ENCODE data around the gene U2SURP. TPM values are rescaled to one million over a fixed set of nuclear protein-coding genes. Genes with fewer than 3 reads are reported as not detected.
A peak's percentile ranks its signal among the peaks of the same experiment; 100 is the strongest.

U2SURP gene
- total RNA-seq (2014; rRNA removed; shearing (Covaris generic)) (40.2 and 48.1 TPM in 2 replicates), polyA plus RNA-seq (2016; fragmentation: Nextera tagmentation; extraction: Ambion mirVana) (66.1 and 67.2 TPM in 2 replicates)

DNA sequence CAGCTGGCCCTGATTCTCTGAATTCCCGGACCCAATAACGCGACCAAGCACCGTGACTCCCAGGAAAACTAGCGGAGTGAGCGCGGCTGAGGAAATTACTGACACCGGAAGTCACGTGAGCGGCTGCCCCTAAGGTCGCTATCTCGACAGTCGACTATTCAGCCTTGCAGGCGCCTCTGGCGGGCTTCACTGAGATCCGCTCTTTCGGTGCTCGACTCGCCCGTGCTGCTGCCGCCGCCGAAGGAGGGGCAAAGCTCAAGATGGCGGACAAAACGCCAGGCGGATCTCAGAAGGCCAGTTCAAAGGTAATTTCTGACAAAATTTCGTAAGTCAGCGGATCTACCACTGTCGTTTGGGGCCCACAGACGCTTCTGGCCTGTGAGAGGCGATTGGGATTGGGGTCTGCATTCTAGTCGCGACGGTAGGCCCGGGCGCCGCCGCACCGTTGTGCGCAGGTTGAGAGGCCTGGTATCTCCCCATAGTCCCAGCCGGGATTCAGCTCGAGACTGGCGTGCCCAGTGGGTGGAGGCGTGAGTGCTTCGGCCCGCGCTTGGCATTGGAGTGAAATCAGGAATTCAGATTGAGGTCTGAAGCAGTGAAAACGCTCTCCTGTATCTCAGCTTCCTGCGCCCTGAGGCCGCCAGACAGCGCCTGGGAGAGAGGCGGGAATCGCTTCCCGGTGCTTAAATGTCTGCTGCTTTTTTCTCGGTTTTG is at the start of gene U2SURP:
Gene U2SURP (plus strand): TSS at position 202 of the 714 bp plus-strand sequence. CDS start 59 bp downstream, at position 261.
- TF ChIP-seq EZH2phosphoT487 (IDR thresholded peaks at IDR 0.05; ENCODE audit: insufficient read depth, low read depth): no peak
- no peak for TF ChIP-seq EZH2 (IDR thresholded peaks at IDR 0.05; ENCODE audit: insufficient read depth, poor library complexity, severe bottlenecking)
- H3K27ac ChIP-seq: peak within 1 kb of the TSS; percentile 90
- H4K20me1 ChIP-seq (ENCODE audit: insufficient read depth): 0 out of 2 replicates have a peak, but pooled peaks cover 7% of the 10 kb centered on the region
- H3K4me1 ChIP-seq (ENCODE audit: insufficient read depth): peaks cover 26% of the 10 kb centered on the region
- in situ Hi-C loops (cut with MboI): no loop called here
- peak within 1 kb of the TSS; percentile 90 for H3K9ac ChIP-seq
- peak; percentile 100 for DNase-seq
- peaks cover 22% of the 10 kb centered on the region for H3F3A ChIP-seq (ENCODE audit: insufficient read depth)
- peak within 1 kb of the TSS; percentile 82 for H3K4me3 ChIP-seq
- 0 to 1% methylated on average over 55 of the region's 55 CpGs for WGBS, 2 experiments (ENCODE audit: low coverage in 1 of 2, low lambda C conversion rate in 2 of 2, missing lambda C conversion rate in 2 of 2)
- H2AFZ ChIP-seq: peak within 1 kb of the TSS; percentile 83
- H3K9me3 ChIP-seq (ENCODE audit: low read depth): no peaks in the 10 kb centered on the region
- H3K4me2 ChIP-seq (ENCODE audit: unreplicated experiment): peak within 1 kb of the TSS; percentile 96
- H3K27me3 ChIP-seq (replicated peaks; ENCODE audit: insufficient read depth): no peaks in the 10 kb centered on the region
- H3K9me2 ChIP-seq (ENCODE audit: insufficient read depth): no peaks in the 10 kb centered on the region
- H3K36me3 ChIP-seq (ENCODE audit: low read depth): no peaks in the 10 kb centered on the region
- peaks cover 62% of the 10 kb centered on the region for H3K79me2 ChIP-seq (ENCODE audit: insufficient read depth)

DNA sequence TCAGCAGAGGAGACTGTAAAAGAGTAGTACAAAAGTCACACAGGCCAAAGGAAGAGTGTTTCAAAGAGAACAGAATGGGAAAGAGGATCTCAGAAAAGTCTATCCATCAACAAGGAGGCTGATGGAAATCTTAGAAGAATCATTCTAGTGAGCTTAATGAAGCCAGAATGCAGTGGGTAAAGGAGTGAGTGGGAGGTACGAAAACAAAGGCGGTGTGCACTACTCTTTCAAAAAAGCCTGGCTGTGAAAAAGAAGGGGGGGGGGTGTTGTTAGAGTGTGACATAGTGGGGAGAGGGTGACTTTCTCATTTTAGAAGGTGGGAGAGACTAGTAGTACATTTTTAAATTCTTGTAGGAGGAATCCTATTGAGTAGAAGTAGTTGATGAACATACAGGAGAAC is 49.6 kb upstream of the U2SURP start:
- Histone ChIP-seq H3K4me2 (ENCODE audit: unreplicated experiment) (no peak overlapping the region), H4K20me1 (ENCODE audit: insufficient read depth) (no peaks in the 10 kb centered on the region), H3F3A (ENCODE audit: insufficient read depth) (no peaks in the 10 kb centered on the region), H3K79me2 (ENCODE audit: insufficient read depth) (no peaks in the 10 kb centered on the region), H3K27me3 (replicated peaks; ENCODE audit: insufficient read depth) (no peaks in the 10 kb centered on the region; the same call in 1 of the 2 replicates), H3K4me1 (ENCODE audit: insufficient read depth) (no peaks in the 10 kb centered on the region), H3K9me3 (ENCODE audit: low read depth) (no peaks in the 10 kb centered on the region), H2AFZ (no peak overlapping the region), H3K27ac (no peak overlapping the region), H3K9me2 (ENCODE audit: insufficient read depth) (no peaks in the 10 kb centered on the region), H3K9ac (no peak overlapping the region), H3K4me3 (no peak overlapping the region), H3K36me3 (ENCODE audit: low read depth) (no peaks in the 10 kb centered on the region)
- in situ Hi-C loops (cut with MboI): no loop called here
- 98 to 100% methylated on average over 2 of the region's 2 CpGs for WGBS, 2 experiments (ENCODE audit: low coverage in 1 of 2, low lambda C conversion rate in 2 of 2, missing lambda C conversion rate in 2 of 2)
- DNase-seq: no peak
- TF ChIP-seq EZH2 (IDR thresholded peaks at IDR 0.05; ENCODE audit: insufficient read depth, poor library complexity, severe bottlenecking) (no peak), EZH2phosphoT487 (IDR thresholded peaks at IDR 0.05; ENCODE audit: insufficient read depth, low read depth) (no peak)

DNA sequence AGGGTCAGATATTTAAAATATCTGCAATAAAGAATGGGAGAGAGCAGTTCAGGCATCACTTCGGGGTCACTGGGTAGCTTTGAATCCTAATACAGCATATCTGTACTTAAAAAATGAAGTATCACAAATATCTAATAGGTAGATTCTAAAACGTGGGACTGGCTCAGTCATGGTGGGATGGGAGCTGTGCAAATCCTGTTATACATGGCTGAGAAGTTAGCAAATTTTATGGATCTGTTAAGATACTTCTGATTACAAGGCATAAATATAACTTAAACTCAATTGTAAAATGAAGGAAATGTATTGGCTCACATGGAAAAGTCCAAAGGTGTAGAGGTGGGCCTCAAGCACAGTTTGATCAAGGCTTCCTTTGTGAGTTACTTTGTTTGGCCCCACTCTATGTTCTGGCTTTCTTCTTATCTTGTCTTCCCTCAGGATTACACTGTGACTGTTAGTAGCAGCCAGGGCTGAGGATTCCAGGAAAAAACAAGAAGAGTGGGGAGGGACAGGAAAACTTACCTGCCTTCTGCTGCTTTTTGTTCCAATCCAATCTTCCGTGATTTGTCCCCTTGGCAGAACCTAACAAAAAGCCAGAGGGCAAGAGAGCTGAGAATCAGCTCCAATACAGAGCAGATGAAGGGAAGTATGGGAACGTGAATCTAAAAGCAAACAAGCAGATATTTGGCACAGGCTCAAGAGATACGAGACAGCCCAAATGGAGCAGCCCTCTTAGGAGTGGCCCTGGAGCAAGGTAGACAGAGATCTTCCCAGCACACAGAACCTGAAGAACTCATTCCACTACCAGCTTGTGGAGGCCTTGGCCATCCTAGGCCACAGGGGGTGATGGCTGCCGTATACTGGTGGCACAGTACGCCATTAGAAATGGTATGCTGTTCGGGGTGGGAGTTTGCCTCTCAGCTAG is 48.8 kb upstream of the U2SURP start:
- Histone ChIP-seq H3K27me3 (replicated peaks; ENCODE audit: insufficient read depth) (no peaks in the 10 kb centered on the region; the same call in 1 of the 2 replicates), H3K9me3 (ENCODE audit: low read depth) (no peaks in the 10 kb centered on the region), H3K9me2 (ENCODE audit: insufficient read depth) (no peaks in the 10 kb centered on the region), H3K9ac (no peak overlapping the region), H4K20me1 (ENCODE audit: insufficient read depth) (no peaks in the 10 kb centered on the region), H3K4me3 (no peak overlapping the region), H3F3A (ENCODE audit: insufficient read depth) (no peaks in the 10 kb centered on the region), H3K36me3 (ENCODE audit: low read depth) (no peaks in the 10 kb centered on the region), H3K27ac (no peak overlapping the region), H3K4me1 (ENCODE audit: insufficient read depth) (no peaks in the 10 kb centered on the region), H3K4me2 (ENCODE audit: unreplicated experiment) (no peak overlapping the region), H2AFZ (no peak overlapping the region), H3K79me2 (ENCODE audit: insufficient read depth) (no peaks in the 10 kb centered on the region)
- no peak for DNase-seq
- TF ChIP-seq EZH2phosphoT487 (IDR thresholded peaks at IDR 0.05; ENCODE audit: insufficient read depth, low read depth): no peak
- no peak for TF ChIP-seq EZH2 (IDR thresholded peaks at IDR 0.05; ENCODE audit: insufficient read depth, poor library complexity, severe bottlenecking)
- in situ Hi-C loops (cut with MboI): no loop called here
- WGBS, 2 experiments (ENCODE audit: low coverage in 1 of 2, low lambda C conversion rate in 2 of 2, missing lambda C conversion rate in 2 of 2): 81 to 82% methylated on average over 8 of the region's 8 CpGs

DNA sequence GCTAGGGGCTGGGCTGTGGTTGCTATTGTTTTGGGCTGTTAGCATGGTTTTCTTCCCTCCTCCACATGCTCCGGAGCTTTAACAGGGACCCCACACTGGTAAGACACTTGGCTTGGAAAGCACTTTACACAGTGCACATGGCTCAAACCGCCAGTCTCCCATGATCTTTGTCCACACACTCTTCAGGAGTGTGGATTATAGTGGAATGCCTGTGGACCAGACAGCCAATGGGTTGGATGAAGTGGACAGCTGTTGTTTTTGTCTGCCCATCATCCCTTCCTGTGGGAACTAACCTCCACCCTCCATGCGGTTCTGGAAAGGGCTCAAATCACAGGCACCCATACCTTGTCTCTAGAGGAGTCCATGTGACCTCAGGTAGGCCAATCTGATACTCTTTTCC is 47.9 kb upstream of the U2SURP start:
- H3K9ac ChIP-seq: no peak overlapping the region
- H3K36me3 ChIP-seq (ENCODE audit: low read depth): no peaks in the 10 kb centered on the region
- H3K4me3 ChIP-seq: no peak overlapping the region
- no peak overlapping the region for H2AFZ ChIP-seq
- no peaks in the 10 kb centered on the region for H3K9me3 ChIP-seq (ENCODE audit: low read depth)
- no peaks in the 10 kb centered on the region for H3K79me2 ChIP-seq (ENCODE audit: insufficient read depth)
- H3K9me2 ChIP-seq (ENCODE audit: insufficient read depth): no peaks in the 10 kb centered on the region
- H3K4me2 ChIP-seq (ENCODE audit: unreplicated experiment): no peak overlapping the region
- in situ Hi-C loops (cut with MboI): no loop called here
- peaks cover 4% of the 10 kb centered on the region for H3K4me1 ChIP-seq (ENCODE audit: insufficient read depth)
- TF ChIP-seq EZH2phosphoT487 (IDR thresholded peaks at IDR 0.05; ENCODE audit: insufficient read depth, low read depth): no peak
- no peak for TF ChIP-seq EZH2 (IDR thresholded peaks at IDR 0.05; ENCODE audit: insufficient read depth, poor library complexity, severe bottlenecking)
- no peak overlapping the region for H3K27ac ChIP-seq
- WGBS, 2 experiments (ENCODE audit: low coverage in 1 of 2, low lambda C conversion rate in 2 of 2, missing lambda C conversion rate in 2 of 2): 77 to 83% methylated on average over 3 of the region's 3 CpGs
- H3F3A ChIP-seq (ENCODE audit: insufficient read depth): peaks cover 5% of the 10 kb centered on the region; the same call in 1 of the 2 replicates
- no peak for DNase-seq
- H4K20me1 ChIP-seq (ENCODE audit: insufficient read depth): no peaks in the 10 kb centered on the region
- no peaks in the 10 kb centered on the region; the same call in 1 of the 2 replicates for H3K27me3 ChIP-seq (replicated peaks; ENCODE audit: insufficient read depth)

Measured in GM23248 (cell line).